Activated CD8-positive, alpha-beta T cell treated with anti-CD3 and anti-CD28 coated beads for 36 hours (primary cell): ENCODE results near the gene PPM1D. TPM values are rescaled to one million over a fixed set of nuclear protein-coding genes. Genes with fewer than 3 reads are reported as not detected.

Experiments
- ATAC-seq: fragments of 200-7000 bp; cut with Tn5 transposase; one replicate; pipeline ENCODE4 v1.10.0; 2021; ENCODE audit warnings: mild to moderate bottlenecking, moderate library complexity
- CTCF ChIA-PET: fragments of 350-600 bp; sonication (Branson Sonifier 250); formaldehyde crosslinking; loops from one replicate; lab custom pipeline; 2021; ENCODE audit warnings: antibody characterized with exemption; lab: Charles Lee
- POLR2A ChIA-PET: fragments of 350-600 bp; sonication (Branson Sonifier 250); formaldehyde crosslinking; loops from one replicate; lab custom pipeline; 2021; ENCODE audit warnings: antibody characterized with exemption; lab: Charles Lee
- DNase-seq: peaks from one replicate; pipeline ENCODE4 v3.0.0-alpha.2; 2020
- H3K27ac Mint-ChIP-seq: one replicate; pipeline ENCODE4 v1.8.0; 2021; ENCODE audit warnings: mild to moderate bottlenecking, mixed read lengths
- H3K27me3 Mint-ChIP-seq: one replicate; pipeline ENCODE4 v1.8.0; 2021; ENCODE audit warnings: mixed read lengths
- H3K36me3 Mint-ChIP-seq: one replicate; pipeline ENCODE4 v1.8.0; 2021; ENCODE audit warnings: low read depth, mixed read lengths
- H3K4me1 Mint-ChIP-seq: one replicate; pipeline ENCODE4 v1.8.0; 2021; ENCODE audit warnings: low read depth, mixed read lengths
- H3K4me3 Mint-ChIP-seq: one replicate; pipeline ENCODE4 v1.8.0; 2021; ENCODE audit warnings: mild to moderate bottlenecking, moderate library complexity, mixed read lengths
- H3K9me3 Mint-ChIP-seq: one replicate; pipeline ENCODE4 v1.8.0; 2021; ENCODE audit warnings: mixed read lengths
- CTCF ChIP-seq: fragments of 200-600 bp; IDR thresholded peaks from one replicate; pipeline ENCODE4 v1.8.0; 2022; ENCODE audit warnings: antibody characterized with exemption, mild to moderate bottlenecking
- intact Hi-C: fragments of 100-400 bp; cut with micrococcal nuclease; formaldehyde crosslinking; loops from one replicate; pipeline ENCODE4 v1.10.0; 2022
- total RNA-seq, 2 experiments: library from RNA; stranded (reverse); gene quantifications; one replicate each; pipeline ENCODE4 v1.2.3, GENCODE V29; 2021

The PPM1D gene
- total RNA-seq, 2 experiments from 2014 or later: 11.6 to 12.3 TPM

- DNase-seq: no peak
- intact Hi-C loops: no loop called here
- Mint-ChIP-seq H3K4me1 (peaks cover 13% of the 10 kb centered on the region), H3K4me3 (no peak overlapping the region), H3K27me3 (no peaks in the 10 kb centered on the region), H3K27ac (peak overlapping the region; percentile 2), H3K36me3 (peaks cover 10% of the 10 kb centered on the region), H3K9me3 (no peaks in the 10 kb centered on the region)
- no peak for ATAC-seq
- POLR2A ChIA-PET: interaction anchor here (1.2 to 3.0 kb wide), 2 partner anchors 38 to 112 kb away, joined by 3 to 14 read pairs; partner anchors contain the start of gene PPM1D
- CTCF ChIA-PET: interaction anchor here (0.7 to 3.0 kb wide), 33 partner anchors 8 to 690 kb away, joined by 3 to 20 read pairs (median 5); partner anchors contain the start of genes BCAS3 and PPM1D
- TF ChIP-seq CTCF: no peak
These were observed 37.7 kb downstream of the PPM1D start for GRCh38 chr17:60637683-60638082.

- Mint-ChIP-seq H3K4me1 (peaks cover 13% of the 10 kb centered on the region), H3K27ac (no peak overlapping the region), H3K36me3 (peaks cover 13% of the 10 kb centered on the region), H3K4me3 (no peak overlapping the region), H3K9me3 (no peaks in the 10 kb centered on the region), H3K27me3 (no peaks in the 10 kb centered on the region)
- POLR2A ChIA-PET: interaction anchor here (3.0 kb wide), 1 partner anchor 39 kb away, joined by 14 read pairs; the partner anchor contains the start of gene PPM1D
- CTCF ChIA-PET: interaction anchor here (0.6 to 3.0 kb wide), 26 partner anchors 8 to 218 kb away, joined by 3 to 20 read pairs (median 4); partner anchors contain the start of genes APPBP2, BCAS3 and PPM1D
- intact Hi-C loops: no loop called here
- TF ChIP-seq CTCF: no peak
- DNase-seq: no peak
- no peak for ATAC-seq
These were observed 39.0 kb downstream of the PPM1D start for GRCh38 chr17:60639019-60639330.

GRCh38 chr17:60640503-60640902 lies 40.5 kb downstream of the PPM1D start:
- ChIA-PET CTCF (interaction anchor here (0.7 to 1.8 kb wide), 6 partner anchors 10 to 175 kb away, joined by 3 to 11 read pairs (median 5); partner anchors contain the start of gene BCAS3), POLR2A (no interaction called here)
- H3K4me3 Mint-ChIP-seq: no peak overlapping the region
- H3K9me3 Mint-ChIP-seq: no peaks in the 10 kb centered on the region
- ATAC-seq (no peak), DNase-seq (no peak)
- no peak overlapping the region for H3K27ac Mint-ChIP-seq
- peaks cover 13% of the 10 kb centered on the region for H3K4me1 Mint-ChIP-seq
- intact Hi-C loops: no loop called here
- H3K36me3 Mint-ChIP-seq: peaks cover 11% of the 10 kb centered on the region
- H3K27me3 Mint-ChIP-seq: no peaks in the 10 kb centered on the region
- no peak for TF ChIP-seq CTCF

DNA sequence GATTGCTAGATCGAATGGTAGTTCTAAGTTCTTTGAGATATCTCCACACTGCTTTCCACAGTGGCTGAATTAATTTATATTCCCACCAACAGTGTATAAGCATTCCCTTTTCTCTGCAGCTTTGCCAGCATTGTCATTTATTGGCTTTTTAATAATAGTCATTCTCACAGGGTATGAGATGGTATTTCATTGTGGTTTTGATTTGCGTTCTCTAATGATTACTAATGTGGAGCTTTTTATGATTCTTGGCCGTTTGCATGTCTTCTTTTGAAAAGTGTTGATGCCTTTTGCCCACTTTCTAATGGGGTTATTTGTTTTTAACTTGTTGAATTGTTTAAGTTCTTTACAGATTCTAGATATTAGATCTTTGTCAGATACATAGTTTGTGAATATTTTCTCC lies 41.1 kb downstream of the PPM1D start:
- POLR2A ChIA-PET: interaction anchor here (0.6 kb wide), 1 partner anchor 34 kb away, joined by 3 read pairs; no protein-coding TSS in a partner anchor
- H3K9me3 Mint-ChIP-seq: no peaks in the 10 kb centered on the region
- intact Hi-C loops: no loop called here
- ATAC-seq: no peak
- H3K4me3 Mint-ChIP-seq: no peak overlapping the region
- H3K4me1 Mint-ChIP-seq: peaks cover 14% of the 10 kb centered on the region
- no peak for TF ChIP-seq CTCF
- no peaks in the 10 kb centered on the region for H3K27me3 Mint-ChIP-seq
- DNase-seq: no peak
- CTCF ChIA-PET: interaction anchor here (0.9 to 1.3 kb wide), 4 partner anchors 10 to 36 kb away, joined by 3 to 6 read pairs (median 5); partner anchors contain the start of gene BCAS3
- peaks cover 11% of the 10 kb centered on the region for H3K36me3 Mint-ChIP-seq
- H3K27ac Mint-ChIP-seq: no peak overlapping the region

DNA sequence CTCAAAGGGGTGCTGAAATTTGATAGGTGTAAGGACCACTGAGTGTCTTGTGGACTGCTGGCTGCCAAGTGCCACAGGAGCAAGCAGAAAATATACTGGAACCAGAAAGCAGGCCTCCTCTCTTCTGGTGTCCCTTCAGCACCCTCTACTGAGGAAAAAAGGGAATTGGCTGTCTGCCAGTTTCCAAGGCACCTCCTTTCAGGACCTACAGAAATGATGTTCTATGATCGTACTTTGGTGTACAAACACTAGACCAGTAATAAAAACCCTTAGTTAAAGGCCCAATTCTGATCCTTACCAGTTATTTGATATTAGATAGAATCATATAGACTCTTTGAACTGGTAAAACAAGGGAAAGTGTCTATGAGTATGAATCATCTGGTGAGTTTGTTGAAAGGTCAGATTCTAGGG lies 41.8 kb downstream of the PPM1D start:
- H3K36me3 Mint-ChIP-seq: peaks cover 9% of the 10 kb centered on the region
- ATAC-seq (peak; percentile 72), DNase-seq (peak; percentile 58)
- H3K27ac Mint-ChIP-seq: no peak overlapping the region
- POLR2A ChIA-PET: interaction anchor here (0.6 kb wide), 1 partner anchor 34 kb away, joined by 3 read pairs; no protein-coding TSS in a partner anchor
- intact Hi-C loops: no loop called here
- no peaks in the 10 kb centered on the region for H3K9me3 Mint-ChIP-seq
- peak; percentile 26 for TF ChIP-seq CTCF
- no peaks in the 10 kb centered on the region for H3K27me3 Mint-ChIP-seq
- H3K4me3 Mint-ChIP-seq: no peak overlapping the region
- H3K4me1 Mint-ChIP-seq: peaks cover 15% of the 10 kb centered on the region
- CTCF ChIA-PET: interaction anchor here (1.1 to 1.3 kb wide), 2 partner anchors 11 kb away, joined by 3 to 6 read pairs; no protein-coding TSS in a partner anchor
